LNCAP (cell line): ENCODE measurements around the gene RAB26.

Experiments
- TF ChIP-seq, protein P1 (sequence below): fragments of 450-650 bp; IDR thresholded peaks from 2 replicates; pipeline ENCODE4 v1.5.1; 2017; ENCODE audit warnings: mild to moderate bottlenecking

Gene RAB26

DNA sequence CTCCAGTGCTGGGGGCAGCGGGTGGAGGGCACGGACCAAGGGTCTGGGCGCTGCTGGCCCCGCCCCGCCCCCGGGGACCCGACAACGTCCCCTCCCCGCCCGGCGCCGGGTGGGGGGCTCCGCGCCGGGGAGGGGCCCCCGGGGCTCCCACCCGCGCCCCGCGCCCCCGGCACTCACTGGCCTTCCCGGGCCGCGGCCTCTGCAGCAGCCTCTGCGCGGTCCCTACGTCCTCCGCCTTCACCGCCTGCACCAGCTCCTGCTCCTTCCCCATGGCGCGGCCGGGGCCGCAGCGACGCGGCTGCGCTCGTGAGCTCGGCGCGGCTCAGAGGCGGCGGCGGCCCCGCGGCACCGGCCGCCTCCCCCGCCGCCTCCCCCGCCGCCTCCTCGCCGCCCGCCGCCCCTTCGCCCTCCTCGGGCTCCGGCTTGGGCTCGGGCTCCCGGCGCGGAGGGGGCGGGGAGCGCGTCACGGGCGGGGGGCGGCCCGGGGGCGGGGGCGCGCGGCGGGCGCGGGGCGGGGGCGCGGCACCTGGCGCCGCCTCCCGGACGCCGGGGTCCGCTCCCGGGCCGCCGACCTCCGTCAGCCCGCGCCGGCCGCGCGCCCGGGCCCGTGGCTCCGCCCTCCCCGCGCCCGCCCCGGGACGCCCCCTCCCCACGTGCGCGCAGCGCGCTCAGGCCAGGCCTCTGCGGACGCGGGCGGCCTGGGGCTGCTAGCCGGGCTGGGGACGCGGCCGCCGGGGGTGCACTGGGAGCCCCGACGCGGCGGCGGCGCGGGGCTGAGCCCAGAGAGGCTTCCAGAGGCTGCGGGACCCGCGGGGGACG is 47.9 kb downstream of the RAB26 start, which contains the start of gene CASKIN1:
Gene CASKIN1, minus strand, starts transcription at position 444 of the 819 bp plus-strand sequence. Its CDS starts 173 bp downstream, at position 271.
- TF ChIP-seq, protein P1, sequence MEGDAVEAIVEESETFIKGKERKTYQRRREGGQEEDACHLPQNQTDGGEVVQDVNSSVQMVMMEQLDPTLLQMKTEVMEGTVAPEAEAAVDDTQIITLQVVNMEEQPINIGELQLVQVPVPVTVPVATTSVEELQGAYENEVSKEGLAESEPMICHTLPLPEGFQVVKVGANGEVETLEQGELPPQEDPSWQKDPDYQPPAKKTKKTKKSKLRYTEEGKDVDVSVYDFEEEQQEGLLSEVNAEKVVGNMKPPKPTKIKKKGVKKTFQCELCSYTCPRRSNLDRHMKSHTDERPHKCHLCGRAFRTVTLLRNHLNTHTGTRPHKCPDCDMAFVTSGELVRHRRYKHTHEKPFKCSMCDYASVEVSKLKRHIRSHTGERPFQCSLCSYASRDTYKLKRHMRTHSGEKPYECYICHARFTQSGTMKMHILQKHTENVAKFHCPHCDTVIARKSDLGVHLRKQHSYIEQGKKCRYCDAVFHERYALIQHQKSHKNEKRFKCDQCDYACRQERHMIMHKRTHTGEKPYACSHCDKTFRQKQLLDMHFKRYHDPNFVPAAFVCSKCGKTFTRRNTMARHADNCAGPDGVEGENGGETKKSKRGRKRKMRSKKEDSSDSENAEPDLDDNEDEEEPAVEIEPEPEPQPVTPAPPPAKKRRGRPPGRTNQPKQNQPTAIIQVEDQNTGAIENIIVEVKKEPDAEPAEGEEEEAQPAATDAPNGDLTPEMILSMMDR: no peak

DNA sequence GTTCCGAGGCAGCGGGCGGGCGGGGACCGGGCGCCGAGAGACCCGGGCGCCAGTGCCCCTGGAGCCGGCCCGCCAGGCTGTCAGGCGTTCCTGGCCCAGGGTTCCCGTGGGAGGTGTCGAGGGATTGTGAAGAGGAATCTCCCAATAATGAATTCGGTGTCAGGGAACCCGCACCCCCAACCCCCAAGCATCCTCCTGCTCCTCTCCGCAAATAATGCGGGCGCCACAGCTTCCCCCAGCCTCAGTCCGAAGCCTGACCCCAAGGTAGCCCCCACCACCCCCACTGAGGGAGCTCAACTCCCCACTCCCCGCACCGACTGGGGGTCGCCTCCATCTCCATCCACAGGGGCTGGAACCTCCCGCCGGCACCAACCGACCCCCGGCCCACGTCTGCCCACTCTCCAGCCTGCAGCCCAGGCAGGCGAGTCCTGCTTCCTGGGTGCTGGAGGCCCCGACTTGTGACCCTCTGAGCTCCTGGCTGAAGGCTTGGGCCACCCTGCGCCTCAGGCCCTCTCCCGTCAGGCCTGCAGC is 48.6 kb downstream of the RAB26 start:
- TF ChIP-seq, protein P1: no peak

DNA sequence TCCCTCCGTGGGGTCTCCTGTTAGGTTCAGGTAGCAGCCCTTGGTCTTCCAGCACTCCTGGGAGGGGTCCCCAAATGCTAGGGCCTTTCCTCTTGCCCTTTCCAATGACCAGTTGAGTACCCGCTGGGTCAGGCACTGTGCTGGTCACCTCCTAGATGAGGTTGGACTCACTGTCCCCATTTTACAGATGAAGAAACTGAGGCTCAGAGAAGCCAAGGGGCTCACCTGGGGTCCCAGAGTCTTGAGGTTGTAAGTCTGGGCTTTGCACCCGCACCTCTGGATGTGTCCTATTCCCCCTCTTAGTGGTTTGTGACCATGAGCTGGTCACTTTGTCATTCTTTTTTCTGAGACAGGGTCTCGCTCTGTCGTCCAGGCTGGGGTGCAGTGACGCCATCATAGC is 49.3 kb downstream of the RAB26 start:
- TF ChIP-seq, protein P1: no peak

DNA sequence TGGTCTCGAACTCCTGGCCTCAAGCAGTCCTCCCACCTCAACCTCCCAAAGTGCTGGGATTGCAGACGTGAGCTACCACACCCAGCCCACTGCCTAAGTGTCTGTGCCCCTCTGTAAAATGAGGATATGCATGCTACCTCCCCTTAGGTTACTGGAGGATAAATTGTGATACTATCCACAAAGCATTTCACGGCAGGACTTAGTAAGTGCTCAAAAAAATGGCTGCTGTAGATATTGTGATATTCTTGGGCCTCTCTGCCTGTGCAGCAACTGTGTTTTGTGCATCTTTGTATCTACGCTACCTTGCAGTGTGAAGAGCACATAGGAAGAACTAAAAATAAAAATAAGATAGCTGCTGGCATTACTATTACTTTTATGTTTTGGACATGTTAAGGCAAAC is 49.9 kb downstream of the RAB26 start:
- TF ChIP-seq, protein P1: no peak

DNA sequence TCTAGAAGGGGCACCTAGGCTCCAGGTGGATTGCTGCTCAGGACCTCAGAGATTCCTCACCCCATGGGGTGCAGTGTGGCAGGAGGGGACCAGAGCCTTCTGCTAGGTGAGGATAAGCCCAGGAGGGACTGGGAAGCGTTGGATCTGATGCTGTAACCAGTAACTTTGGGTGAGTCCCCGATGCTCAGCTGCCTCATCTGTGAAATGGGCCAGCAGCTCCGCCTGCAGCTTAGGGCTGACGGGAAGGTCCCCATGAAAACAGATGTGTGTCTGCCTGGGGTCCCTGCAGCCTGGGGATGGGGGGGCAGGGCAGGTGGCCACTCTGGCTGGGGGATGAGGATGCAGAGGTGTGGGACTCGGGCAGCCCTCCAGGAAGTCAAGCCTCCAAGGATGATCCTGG is 50.7 kb downstream of the RAB26 start:
- TF ChIP-seq, protein P1: no peak

DNA sequence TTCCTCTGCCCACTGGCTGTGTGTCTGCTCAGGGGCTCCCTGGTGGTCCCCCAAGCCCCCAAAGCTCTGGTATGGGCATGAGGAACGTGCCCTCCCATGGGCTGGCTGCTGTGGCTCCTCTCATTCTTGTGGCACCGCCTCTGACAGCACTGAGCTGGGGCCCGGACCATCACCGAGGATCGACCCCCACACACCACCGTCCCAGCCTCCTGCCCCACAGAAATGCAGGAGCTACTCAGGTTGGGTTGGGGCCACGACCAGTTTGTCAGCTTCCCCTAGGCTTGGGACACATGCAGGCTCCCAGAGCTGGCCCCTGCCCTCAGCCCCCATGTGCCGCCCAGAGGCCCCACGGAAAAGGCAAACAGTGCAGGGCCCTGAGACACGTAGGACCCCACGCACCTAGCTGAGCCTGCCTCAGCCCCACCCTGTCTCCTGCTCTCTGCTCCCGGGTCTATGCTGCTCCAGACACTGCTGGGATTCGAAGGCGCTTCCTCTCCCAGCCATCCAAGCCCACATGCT is 51.3 kb downstream of the RAB26 start:
- TF ChIP-seq, protein P1: no peak

DNA sequence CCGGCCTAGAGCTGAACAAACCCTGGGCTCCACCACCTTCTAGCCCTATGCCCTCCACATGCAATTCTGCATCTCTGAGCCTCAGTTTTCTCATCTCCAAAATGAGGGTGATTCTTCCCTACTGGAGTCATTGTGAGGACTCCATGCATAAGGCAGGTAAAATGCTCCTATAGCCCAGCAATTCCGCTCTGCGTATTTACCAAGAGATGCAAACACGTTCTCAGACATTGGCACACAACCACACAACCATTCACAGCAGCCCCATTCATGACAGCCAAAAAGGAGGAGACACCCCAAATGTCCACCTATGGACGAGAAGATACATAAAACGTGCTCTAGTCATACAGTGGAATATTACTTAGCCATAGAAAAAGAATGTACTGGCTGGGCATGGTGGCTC is 51.9 kb downstream of the RAB26 start:
- TF ChIP-seq, protein P1: no peak
